HG03095 (cell line): Measurements from ENCODE around the gene MOB3B.

Source experiments
- ATAC-seq: cut with Tn5 transposase; IDR thresholded peaks from one replicate; pipeline ENCODE4 v1.9.1; 2021; ENCODE audit warnings: moderate library complexity; ENCODE audit not compliant: unreplicated experiment

Gene MOB3B

GRCh38 chr9:27394154-27394825 is 135.3 kb downstream of the MOB3B start:
- ATAC-seq: no peak

GRCh38 chr9:27393054-27393846 is 136.4 kb downstream of the MOB3B start:
- ATAC-seq: no peak

- no peak for ATAC-seq
Observed at GRCh38 chr9:27392451-27392850, 137.2 kb downstream of the MOB3B start.

- ATAC-seq: no peak
Observed at GRCh38 chr9:27391040-27391895, 138.3 kb downstream of the MOB3B start.

GRCh38 chr9:27388150-27388549 is 141.5 kb downstream of the MOB3B start:
- ATAC-seq: no peak

- ATAC-seq: no peak
Observed at GRCh38 chr9:27387722-27388121, 141.9 kb downstream of the MOB3B start.

GRCh38 chr9:27386571-27387091 is 143.0 kb downstream of the MOB3B start:
- no peak for ATAC-seq

GRCh38 chr9:27385606-27386322 is 143.8 kb downstream of the MOB3B start:
- no peak for ATAC-seq

GRCh38 chr9:27384262-27385014 is 145.2 kb downstream of the MOB3B start:
- no peak for ATAC-seq

GRCh38 chr9:27383524-27383923 is 146.1 kb downstream of the MOB3B start:
- no peak for ATAC-seq

- ATAC-seq: no peak
Observed at GRCh38 chr9:27382975-27383374, 146.6 kb downstream of the MOB3B start.

GRCh38 chr9:27382308-27382707 is 147.3 kb downstream of the MOB3B start:
- no peak for ATAC-seq

- ATAC-seq: no peak
Observed at GRCh38 chr9:27379311-27380251, 150.0 kb downstream of the MOB3B start.

- ATAC-seq: peak; percentile 85
Observed at GRCh38 chr9:27377811-27378456, 151.7 kb downstream of the MOB3B start.

- ATAC-seq: peak; percentile 31
Observed at GRCh38 chr9:27377147-27377807, 152.3 kb downstream of the MOB3B start.

- ATAC-seq: no peak
Observed at GRCh38 chr9:27373851-27374250, 155.8 kb downstream of the MOB3B start.

GRCh38 chr9:27372615-27373014 is 157.0 kb downstream of the MOB3B start:
- ATAC-seq: no peak

- ATAC-seq: no peak
Observed at GRCh38 chr9:27371382-27371781, 158.2 kb downstream of the MOB3B start.
